ENCODE results near the gene POLN.

DNA sequence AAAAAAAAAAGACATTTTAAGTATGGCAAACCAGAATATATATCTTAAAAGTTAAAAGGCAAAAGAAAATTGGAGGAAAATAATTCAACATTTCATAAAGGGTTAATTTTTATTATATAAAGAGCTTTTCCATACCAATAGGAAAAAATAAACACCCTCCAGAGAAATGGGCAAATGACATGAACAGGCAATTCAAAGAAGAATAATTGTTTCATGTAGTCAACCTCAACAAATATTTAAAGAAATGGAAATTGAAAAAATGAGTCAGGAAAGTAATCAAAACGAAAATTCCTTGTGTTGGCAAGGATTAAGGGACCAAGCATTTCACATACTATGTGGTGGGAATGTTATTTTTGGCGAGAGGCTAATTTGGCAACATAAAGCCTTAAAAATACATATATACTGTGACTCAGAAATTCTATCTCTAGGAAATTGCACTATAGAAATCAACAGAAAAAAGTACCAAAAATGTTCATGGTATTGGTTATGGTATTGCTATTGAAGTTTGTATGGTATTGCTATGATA is 87.6 kb downstream of the POLN start:
- TF ChIP-seq, protein P1, sequence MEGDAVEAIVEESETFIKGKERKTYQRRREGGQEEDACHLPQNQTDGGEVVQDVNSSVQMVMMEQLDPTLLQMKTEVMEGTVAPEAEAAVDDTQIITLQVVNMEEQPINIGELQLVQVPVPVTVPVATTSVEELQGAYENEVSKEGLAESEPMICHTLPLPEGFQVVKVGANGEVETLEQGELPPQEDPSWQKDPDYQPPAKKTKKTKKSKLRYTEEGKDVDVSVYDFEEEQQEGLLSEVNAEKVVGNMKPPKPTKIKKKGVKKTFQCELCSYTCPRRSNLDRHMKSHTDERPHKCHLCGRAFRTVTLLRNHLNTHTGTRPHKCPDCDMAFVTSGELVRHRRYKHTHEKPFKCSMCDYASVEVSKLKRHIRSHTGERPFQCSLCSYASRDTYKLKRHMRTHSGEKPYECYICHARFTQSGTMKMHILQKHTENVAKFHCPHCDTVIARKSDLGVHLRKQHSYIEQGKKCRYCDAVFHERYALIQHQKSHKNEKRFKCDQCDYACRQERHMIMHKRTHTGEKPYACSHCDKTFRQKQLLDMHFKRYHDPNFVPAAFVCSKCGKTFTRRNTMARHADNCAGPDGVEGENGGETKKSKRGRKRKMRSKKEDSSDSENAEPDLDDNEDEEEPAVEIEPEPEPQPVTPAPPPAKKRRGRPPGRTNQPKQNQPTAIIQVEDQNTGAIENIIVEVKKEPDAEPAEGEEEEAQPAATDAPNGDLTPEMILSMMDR (IDR thresholded peaks at IDR 0.05) = no peak
- TF ChIP-seq POLR2AphosphoS5 (IDR thresholded peaks at IDR 0.05) = no peak
- no peak for TF ChIP-seq POLR2A (IDR thresholded peaks at IDR 0.05)
